Myocyte (in vitro differentiated cells): Measurements from ENCODE around the gene DPF3. TPM values are rescaled to one million over a fixed set of nuclear protein-coding genes. Genes with fewer than 3 reads are reported as not detected.

Source experiments
- DNase-seq: peaks from one replicate; pipeline ENCODE4 v3.0.0-alpha.2; 2012; ENCODE audit warnings: low read depth
- total RNA-seq: library from RNA; depleted of rRNA; stranded (reverse); fragments of >200 nt; gene quantifications from 2 replicates; pipeline ENCODE4 v1.2.3, GENCODE V29; 2014

DPF3 gene
- total RNA-seq, 1 donor from 2014 or later, result 4.7 TPM

DNA sequence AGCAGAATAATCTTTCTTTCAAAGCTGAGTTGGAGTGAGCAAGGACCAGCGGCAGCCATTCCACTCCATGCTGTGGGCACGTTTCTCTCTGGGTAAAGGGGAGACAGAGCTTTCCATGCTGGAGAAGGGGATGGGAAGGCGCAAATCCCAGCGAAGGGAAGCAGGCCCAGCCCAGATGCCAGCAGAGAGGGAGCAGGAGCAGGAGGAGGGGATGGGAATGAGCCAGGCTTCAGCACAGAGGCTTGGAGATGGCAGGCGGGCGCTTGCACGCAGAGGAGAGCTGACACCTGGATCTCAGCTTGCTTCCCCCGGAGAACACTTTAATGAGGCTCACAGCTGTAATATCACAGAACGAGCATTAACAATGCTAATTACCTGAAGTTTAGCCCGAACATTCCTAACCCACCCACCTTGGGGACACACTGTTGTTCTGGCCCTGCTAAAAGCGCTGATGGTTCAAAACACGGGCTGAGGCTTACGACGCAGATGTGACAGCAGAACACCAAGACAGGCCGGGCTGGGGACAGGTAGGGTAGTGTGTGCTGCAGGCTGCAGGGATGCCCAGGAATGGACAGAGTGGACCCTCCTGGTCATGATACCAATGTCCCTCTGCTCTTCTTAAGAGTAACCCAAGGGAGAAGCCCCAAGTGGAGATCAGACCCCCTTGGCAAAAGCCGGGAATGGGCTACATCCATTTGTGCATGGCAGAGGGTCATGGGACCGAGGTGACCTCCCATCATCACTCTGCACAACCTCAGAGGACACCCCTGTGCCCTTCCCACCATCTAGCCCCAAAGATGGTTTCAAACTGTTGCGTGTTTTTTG, 288.6 kb downstream of the DPF3 start:
- DNase-seq, result no peak

DNA sequence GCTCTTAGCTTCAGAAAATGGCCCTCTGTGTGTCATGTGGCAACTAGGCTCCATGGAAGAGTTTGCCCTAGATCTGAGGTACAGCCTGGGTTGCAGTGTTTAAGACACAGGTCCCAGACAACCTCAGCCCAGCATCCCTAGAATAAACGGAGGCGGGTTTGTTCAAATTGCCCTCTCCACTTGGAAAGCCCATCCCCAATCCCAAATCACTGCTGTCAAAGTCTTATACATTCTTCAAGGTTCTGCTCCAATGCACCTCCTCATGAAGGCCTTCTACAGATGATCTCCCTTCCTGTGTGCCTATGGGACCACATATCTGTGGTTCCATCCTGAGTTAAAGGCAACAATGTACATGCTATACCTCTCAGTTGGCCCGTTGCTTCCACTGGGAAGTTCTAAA, 289.8 kb downstream of the DPF3 start:
- DNase-seq, result no peak

DNA sequence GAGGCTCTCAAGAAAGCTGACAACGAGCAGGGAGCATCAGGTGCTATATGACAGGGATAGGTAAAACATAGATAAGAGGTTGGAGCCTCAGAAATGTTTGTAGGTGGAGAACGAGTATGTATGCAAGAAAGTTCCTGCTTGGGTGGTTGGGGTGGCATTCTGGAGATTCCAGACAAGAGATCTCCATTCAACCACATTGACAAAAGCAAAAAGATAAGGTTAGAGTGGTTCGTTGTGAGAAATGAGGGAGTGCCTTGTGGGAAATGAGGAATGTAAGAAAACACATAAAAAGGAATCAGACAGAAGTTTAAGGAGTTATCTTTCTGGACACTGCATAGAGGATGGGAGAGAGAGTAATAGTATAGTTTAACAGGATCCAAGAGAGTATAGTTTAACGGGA, 290.3 kb downstream of the DPF3 start:
- no peak for DNase-seq

DNA sequence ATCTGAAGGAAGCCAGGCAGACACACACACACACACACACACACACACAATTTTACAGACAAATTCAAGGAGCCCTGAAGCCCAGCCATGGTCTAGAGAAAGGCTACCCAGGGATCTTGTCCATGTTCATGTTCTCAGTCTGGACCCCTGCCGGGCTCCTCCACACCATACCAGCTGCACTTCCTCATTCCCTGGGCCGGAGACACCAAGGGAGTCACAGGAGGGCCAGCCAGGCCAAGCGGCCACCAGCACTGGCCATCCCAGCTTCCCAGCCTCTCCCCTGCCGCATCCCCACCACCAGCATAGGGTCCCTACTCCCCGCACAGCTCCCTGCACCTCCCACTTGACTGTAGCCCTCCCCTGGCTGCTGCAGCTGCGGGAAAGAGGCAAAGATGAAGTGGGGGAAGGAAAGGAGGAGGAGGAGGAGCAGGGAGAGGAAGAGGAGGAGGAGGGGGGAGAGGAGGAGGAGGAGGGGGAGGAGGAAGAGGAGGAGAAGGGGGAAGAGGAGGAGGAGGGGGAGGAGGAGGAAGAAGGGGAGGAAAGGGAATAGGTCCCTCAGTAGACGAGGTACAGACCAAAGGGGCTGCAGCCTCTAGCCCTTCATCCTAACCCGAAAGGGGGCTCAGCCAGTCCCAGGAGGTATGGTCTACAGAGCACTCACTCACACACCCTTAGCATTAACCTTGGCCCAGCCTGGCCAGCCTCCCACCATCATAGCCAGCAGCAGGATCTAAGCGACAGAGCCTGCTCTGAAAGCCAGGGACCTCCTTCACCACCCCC, 293.2 kb downstream of the DPF3 start:
- DNase-seq, result no peak

DNA sequence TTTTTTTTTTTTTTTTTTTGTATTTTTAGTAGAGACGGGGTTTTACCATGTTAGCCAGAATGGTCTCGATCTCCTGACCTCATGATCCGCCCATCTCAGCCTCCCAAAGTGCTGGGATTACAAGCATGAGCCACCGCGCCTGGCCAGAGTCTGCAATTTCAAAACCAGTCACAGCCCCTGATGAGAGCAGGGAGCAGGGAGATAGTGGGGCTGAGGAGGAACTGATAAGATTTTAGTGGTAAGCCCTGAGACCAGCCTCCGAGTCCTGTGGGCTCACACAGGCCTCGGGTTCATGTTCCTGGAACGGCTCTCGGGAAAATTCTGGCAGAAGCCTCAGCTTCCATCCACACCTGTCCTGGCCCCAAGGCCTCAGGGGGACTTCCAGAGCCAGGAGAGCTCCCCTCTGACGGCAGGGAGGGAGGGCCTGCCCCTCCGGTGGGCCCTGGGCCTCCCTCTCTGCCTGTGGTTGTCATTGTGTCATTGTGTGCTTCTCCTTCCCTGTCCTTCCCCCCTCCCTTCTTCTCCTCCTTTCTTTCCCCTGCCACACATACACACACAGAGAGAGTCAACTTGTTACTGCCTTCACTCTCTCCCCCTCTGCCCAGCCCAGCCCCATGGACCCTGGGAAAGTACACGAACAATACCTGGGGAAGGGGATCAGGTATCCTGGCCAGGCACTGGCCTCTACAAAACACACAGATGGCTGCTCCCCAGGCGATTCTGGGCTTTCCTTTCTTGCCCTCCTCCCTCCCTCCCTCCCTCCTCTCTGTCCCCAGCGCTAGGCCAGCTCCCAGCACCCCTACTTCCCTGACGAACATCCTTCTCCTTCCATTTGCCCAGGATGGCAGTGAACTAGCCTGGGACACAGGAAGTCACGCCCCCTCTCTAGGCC, 294.1 kb downstream of the DPF3 start:
- DNase-seq, result peak; percentile 39

DNA sequence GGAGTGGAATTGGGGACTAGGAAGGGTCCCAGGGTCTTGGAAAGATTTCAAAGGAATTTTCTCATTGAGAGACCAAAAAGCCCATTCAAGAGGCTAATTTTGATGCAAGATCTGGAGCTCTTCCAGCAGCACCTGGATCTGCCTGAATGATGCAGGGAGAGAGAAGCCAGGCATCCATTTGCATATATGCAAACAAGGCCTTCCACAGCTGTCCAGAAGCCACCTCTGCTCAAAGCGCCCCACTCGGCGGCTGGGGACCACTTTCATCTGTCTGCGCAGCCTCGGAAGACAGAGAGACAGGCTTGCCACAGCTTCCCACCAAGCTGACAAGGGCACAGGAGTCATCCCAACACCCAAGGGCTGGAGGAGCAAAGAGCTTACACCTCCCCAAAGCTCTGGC, 295.6 kb downstream of the DPF3 start:
- no peak for DNase-seq

DNA sequence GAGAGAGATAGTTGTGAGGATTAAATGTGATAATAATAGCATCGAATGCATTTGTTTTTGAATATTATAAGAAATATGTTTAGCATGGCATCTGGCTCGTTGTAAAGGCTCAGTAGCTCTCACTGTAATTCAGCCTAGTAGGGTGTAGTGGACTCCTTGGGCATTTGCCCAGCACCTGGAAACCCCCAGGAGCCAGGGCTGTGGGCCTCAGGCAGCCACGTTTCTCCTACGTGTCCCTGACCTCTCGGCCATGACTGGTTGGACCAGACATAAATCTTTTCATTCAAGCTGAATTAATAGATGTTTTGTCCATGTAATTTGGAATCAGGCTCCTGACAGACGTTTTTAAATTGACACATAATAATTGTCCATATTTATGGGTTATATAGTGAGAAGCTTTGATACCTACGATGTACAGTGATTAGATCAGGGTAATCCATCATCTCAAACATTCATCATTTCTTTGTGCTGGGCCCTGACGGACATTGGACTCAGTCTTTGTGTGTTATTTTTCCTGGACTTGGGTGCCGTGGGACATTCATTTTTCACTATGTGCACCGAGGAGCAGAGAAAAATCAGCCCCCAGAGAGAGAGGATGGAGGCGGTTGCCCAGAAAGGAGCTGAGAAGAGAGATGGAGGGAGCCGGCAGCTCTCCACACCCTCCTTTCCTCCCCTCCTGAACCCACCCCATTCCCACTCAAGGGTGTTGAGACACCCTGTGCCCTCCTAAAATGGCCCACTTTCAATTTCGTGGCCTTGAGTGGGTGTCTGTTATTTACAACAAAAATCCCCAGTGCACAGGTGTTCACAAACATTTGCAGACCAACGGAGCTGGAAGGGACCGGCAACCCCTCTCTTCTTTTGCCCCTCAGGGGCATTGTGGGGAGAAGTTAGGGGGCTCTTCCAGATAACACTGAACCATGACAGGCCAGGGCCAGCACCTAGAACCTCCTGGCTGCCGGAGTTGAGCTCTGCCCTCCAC, 296.4 kb downstream of the DPF3 start:
- DNase-seq, result no peak

DNA sequence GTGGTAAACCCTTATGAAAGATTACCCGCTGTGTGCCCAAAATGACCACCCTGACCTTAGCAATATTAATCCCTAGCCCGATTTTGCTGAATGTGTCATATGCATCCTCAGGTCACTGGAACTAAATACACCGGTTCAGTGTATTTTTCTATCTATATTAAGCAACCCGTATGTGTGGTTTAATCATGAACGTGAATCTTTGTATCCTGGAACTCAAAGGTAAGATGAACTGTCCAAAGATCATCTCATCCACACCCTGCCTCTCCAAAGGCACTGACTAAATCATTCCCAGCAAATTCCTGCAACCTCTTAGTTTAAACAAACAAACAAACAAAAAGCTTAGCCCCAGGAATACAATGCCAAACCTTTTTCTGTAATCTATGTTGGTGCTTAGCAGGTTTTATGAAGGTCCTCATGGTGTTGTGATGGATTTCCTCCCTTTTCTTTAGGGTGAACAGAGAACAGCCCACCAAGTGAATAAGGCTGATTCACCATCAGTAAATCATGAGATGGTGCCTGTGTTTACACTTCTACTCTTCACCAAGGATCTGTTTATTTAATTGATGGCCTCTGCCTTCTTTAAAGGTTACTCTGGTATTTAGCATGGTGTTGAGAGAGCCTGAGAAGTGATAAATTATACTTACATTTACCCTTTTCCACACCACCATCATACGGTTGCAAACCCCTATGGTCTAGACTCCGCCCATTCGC, 298.6 kb downstream of the DPF3 start:
- no peak for DNase-seq

DNA sequence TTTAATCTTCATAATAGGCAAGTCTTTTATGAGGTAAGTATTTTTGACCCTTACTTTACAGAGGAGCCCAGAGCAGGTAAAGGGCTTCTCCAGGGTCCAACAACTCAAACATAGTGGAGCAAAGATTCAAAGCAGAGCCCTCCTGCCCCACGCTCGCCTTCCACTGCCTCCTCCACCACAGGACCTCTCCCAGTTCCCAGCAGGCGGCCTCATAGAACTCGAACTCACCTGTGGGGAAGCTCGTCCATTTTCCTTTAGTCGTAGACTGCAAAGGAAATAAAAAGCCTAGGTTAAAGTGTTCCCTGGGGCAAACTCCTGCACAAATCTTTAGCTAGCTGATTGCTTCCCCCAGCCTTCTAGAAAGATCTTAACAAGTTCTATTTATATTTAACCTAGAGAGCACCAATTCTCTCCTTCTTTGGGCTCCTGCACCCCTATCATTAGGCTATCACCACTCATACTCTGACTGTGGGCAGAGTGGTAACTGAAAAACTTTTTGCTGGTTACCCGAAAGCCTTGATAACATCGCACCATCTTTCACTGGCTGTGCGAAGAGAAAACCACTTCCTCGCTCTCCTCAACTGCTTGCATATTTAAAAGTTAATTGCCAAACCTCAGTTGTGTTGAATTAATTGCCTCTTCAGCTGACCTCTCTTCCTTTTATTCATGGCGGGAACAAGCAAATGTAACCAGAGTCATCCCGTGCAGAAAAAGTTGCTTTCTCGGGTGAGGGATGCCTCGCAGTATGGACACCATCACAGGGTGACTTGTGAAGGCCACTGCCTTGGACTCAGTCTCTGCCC, 299.6 kb downstream of the DPF3 start:
- DNase-seq, result no peak

DNA sequence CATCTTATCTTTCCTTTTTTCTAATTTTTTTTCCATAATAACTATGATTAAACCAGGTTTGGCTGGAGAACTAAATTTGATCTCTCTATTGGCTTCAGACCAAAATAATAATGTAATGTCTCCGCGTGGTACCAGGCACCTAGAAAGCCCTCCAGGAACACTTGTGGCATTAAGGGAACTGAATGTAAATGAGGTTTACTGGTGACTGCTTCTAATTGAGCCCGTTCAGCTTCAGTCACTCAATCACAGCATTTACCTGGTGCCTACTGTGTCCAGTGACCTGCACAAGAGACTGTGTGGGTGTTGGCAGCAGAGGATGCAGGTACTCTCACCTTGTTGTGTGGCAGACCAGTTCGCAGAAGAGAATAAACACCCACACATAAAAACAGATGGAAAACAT, 302.5 kb downstream of the DPF3 start:
- DNase-seq, result no peak

DNA sequence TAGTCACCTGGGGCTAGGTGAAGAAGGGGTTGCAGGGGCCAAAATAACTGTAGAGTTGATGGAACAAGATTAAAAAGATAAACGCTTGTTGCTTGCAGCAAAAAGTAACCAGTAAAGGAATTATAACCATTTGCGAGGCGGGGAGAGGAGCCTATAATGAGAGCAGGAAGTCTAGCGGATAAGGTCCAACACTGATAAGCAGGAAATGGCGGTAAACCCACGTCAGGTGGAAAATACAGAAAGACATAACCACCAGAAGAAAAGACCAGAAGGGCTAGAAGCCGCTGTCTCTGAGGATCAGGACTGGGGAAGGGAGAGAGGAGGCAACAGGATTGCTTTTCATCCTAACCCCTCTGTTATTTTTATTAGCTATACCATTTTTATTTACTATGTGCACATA, 303.3 kb downstream of the DPF3 start:
- no peak for DNase-seq

DNA sequence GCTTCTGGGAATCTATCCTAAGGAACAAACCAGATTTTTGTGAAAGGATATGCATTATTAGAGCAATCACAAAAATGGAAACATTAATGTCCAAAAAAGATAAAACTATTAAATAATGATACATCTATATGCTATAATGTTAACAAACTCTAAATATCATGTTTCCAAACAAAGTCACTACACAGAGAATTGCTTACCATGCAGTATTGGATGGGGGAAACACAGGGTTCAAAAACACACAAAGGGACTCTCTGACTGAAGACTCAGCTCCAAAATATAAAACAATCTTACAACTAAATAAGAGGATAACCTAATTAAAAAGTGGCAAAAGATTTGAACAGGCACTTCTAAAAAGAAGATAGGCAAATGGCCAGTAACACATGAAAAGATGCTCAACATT, 304.2 kb downstream of the DPF3 start:
- DNase-seq, result no peak

DNA sequence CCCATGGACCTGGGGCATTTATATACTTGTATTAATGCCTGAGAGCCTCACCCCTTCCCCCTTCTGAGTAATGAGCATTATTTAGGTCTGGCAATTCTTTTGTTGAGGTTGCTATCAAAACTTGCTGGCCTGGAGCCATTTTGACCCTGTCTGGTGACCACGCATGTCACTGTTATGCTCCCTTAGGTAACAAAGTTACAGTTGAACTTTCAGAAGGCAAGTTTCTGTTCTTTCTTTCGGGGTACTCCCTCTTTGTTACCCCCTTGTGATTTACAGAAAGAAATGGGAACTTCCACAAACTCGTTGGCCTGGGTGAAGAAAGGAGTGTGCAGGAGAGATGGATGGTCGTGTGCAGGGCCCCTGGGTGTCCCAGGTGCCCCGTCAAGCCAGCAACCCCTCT, 305.4 kb downstream of the DPF3 start:
- DNase-seq, result no peak

DNA sequence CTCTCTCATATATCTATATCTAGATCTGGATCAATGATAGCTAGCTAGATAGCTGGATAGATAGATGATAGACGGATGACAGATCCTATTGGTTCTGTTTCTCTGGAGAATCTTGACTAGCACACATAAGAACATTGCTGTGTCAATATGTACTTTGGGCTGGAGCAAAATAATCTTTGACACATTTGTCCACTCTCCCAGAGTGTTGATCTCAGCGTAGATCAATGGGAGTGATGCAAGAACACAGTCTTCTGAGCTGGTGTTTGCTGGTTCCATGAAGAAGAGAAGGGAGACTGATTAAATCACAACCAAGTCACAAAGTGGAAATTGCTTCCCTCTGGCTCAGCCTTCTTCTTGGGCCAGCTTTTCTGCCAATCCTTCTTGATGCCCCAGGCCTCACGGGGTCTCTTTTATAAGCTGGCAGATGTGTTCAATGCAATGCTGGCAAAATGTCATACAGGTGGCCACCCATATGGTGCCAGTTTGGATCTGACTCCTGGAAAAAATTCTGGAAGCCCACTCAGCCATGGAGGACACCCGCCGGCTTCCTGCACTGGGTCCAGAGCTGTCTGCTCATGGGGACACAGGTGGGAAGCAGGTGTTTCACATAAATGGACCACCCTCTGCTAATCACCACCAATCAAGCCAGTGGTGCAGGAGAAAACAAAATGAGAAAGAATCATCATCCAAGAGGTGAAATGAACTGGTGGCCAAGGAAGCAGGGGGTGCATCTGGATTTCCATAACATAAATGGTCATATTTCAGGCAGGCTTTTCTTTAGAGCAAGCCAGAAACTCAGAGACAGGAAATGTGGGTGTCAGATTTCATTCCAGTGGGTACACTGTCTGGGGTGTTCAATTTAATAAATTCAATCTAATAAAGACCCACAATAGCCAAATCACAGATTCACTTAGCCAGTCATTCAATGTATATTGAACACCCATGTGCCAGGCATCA, 310.3 kb downstream of the DPF3 start:
- no peak for DNase-seq

DNA sequence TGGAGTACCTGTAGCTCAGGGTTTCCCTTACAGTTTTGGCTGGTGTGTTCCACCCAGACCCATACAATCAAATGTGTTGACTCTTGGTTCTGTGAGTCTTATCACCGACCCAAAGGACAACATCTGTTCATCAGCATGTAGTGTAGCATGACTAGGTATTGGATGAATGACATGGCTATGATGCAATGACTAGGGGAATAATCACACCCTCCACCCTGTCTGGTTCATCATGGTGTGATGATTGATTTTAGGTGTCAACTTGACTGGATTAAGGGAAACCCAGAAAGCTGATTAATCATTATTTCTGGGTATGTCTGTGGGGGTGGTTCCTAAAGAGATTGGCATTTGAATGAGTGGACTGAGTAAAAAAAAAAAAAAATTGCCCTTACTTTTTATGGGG, 311.3 kb downstream of the DPF3 start:
- DNase-seq, result no peak

DNA sequence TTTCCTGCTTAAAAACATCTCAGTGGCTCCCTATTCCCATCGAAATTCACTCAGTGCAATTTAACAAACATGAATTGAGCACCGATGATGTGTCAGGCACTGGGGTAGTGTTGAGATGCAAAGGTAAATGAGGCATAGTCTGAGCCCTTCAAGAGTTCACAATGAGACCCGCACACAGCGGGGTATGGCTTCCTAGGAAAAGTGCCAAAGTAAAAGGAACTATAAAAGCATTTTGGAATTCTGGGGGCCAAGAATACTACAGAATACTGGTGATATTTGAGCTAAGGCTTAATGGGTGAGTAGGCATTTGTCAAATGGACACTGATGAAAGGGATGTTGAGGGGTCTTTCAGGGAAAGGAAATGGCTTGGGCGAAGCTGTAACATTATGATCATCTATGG, 315.4 kb downstream of the DPF3 start:
- no peak for DNase-seq

DNA sequence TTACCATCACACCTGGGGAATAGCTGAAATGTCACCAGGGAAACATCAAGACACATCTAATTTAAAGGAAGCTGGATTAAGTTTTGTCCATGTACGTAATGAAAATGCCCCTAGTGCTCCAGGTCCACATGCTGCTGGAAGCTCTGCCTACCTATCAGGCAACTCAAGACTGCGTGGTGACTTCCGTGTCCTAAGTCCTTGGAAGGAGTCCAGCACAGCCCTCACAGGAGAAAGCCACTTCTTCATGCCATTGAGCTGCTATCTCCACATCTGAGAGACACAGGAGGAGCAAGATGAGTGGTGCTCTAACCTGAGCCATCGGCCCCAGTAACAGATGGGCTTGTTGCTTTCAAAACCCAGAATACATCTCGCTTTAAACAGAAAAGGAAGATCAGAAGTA, 316.4 kb downstream of the DPF3 start:
- DNase-seq, result no peak

DNA sequence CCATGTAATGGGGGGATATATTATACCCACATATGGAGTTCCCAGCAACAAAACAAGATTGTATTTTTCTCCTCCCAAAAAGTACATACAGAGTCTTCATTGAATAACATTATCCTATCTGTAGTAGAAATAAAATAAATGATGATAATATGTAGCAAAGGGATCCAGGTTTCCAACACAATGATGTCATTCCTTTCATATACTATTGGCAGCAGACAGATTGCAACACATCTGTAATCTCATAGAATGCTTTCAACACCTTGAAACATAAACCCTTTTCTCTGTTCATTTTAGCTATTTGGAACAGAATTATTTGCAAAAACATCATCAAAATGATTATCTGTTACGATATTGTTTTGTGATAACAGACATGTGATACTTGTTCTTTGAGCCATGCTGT, 317.6 kb downstream of the DPF3 start:
- DNase-seq, result no peak
